Ovary (tissue), 10 donors: ENCODE data around the gene FBLN2. TPM values are rescaled to one million over a fixed set of nuclear protein-coding genes. Genes with fewer than 3 reads are reported as not detected.
A peak's percentile ranks its signal among the peaks of the same experiment; 100 is the strongest.
"Not testable (repeated sequence)": the region's sequence is repeated elsewhere in the genome, so short reads cannot be mapped to it uniquely, and the experiment has no call there.

Experiments
- DNase-seq, 5 donors: peaks; one replicate each; pipeline ENCODE4 v3.0.0-alpha.2; 2019 to 2020
- H3K27ac ChIP-seq, 2 donors: fragments of 200-600 bp; one replicate each; pipeline versions ENCODE4 v1.5.1 to v1.8.0; 2019 to 2022
- H3K27me3 ChIP-seq: fragments of 200-600 bp; one replicate; pipeline ENCODE4 v1.8.0; 2022
- H3K36me3 ChIP-seq: fragments of 200-600 bp; sonication (generic); one replicate; pipeline ENCODE4 v1.5.1; 2019
- H3K4me1 ChIP-seq: one replicate; pipeline ENCODE4 v1.8.1; 2013; ENCODE audit warnings: mild to moderate bottlenecking, moderate library complexity; ENCODE audit not compliant: insufficient read depth
- H3K4me3 ChIP-seq: fragments of 200-600 bp; sonication (generic); one replicate; pipeline ENCODE4 v1.5.1; 2017
- H3K9me3 ChIP-seq, 2 donors: fragments of 200-600 bp in 1 of 2; sonication (generic) in 1 of 2; one replicate each; pipeline versions ENCODE4 v1.5.1 to v1.8.1; 2013 to 2019; ENCODE audit warnings: mild to moderate bottlenecking in 1 of 2, moderate library complexity in 1 of 2
- EP300 ChIP-seq: sonication (generic); formaldehyde crosslinking; IDR thresholded peaks from one replicate; pipeline ENCODE4 v1.6.1; 2017; ENCODE audit warnings: antibody characterized with exemption
- POLR2A ChIP-seq: fragments of 450-650 bp; IDR thresholded peaks from one replicate; pipeline ENCODE4 v1.6.1; 2017; ENCODE audit warnings: antibody characterized with exemption, mild to moderate bottlenecking, moderate library complexity
- WGBS, 3 donors: extraction: QIAGEN DNeasy Blood & Tissue Kit in 1 of 3; methylation state at CpG; one replicate each; pipeline versions ENCODE4 v1.1.5 to v1.1.7; 2013 to 2017; 5-methylcytosine and 5-hydroxymethylcytosine counted together
- intact Hi-C, 4 donors: fragments of 100-400 bp; cut with DNase I; formaldehyde crosslinking; loops; one replicate each; pipeline versions ENCODE4 v1.11.0 to v1.15.1; 2022 to 2023
- long read RNA-seq, 3 donors: library from polyadenylated mRNA in 2 of 3; unstranded in 2 of 3; transcript quantifications; one replicate each; pipeline ENCODE4 v2.0.0 and lab custom pipeline, GENCODE V29; 2021 to 2026
- polyA plus RNA-seq, 2 donors: library from polyadenylated mRNA; stranded (reverse); fragments of 200-250 nt in 1 of 2; fragments of 350-450 nt in 1 of 2; fragmentation: Illumina TruSeq in 1 of 2; extraction: RNeasy Lipid Tissue Mini Kit (QIAGEN cat#74804) in 1 of 2; gene quantifications; one replicate each; pipeline ENCODE4 v1.2.3, GENCODE V29; 2013 to 2014
- total RNA-seq, 7 donors: library from RNA; depleted of rRNA in 2 of 7; stranded (reverse); fragments of >200 nt in 2 of 7; fragmentation: NEBNext Ultra II Directional in 3 of 7; extraction: Animal tissue kit (Norgen Biotek cat#: 25700) in 3 of 7; gene quantifications; one replicate each; pipeline versions ENCODE4 v1.1.0 to v1.2.4, GENCODE V29; 2016 to 2023
- TF ChIP-seq, protein P1 (sequence below), 3 donors: fragments of 450-650 bp in 2 of 3; fragments of 200-600 bp in 1 of 3; IDR thresholded peaks; one replicate each; pipeline versions ENCODE4 v1.5.1 to v1.8.0; 2016 to 2022; ENCODE audit warnings: antibody characterized with exemption in 3 of 3, mild to moderate bottlenecking in 1 of 3
- donor health status: DM: no; HTN: no; CAD: no; lungs with moderate emphysema.
- donor health status: DM: no; HTN: no; CAD: no.
- donor health status: Bipolar disorder and iron deficiency.
- donor health status: DM: yes; HTN: yes; CAD: no.
- donor health status: DM: no; HTN: no; CAD: no.
- donor health status: DM: yes; HTN: yes; CAD: no.

The FBLN2 gene
- total RNA-seq (10 to 100 TPM in 2 of 7 donors, 1 to 10 TPM in 5; 4.0 to 18.2 (median 7.3) TPM), polyA plus RNA-seq (10 to 100 TPM in 1 of 2 donors, 1 to 10 TPM in 1; 8.6 to 10.8 TPM)
- long read RNA-seq, donor 1, full-length matches to known transcripts: 1 of 16 reads
- long read RNA-seq, donor 1, partial matches to known transcripts: 13 of 16 reads
- long read RNA-seq, donor 1, other reads (novel, unspliced or antisense): 2 of 16 reads
- long read RNA-seq, donor 2, full-length matches to known transcripts: 12 of 22 reads
- long read RNA-seq, donor 2, partial matches to known transcripts: 10 of 22 reads
- long read RNA-seq, donor 2, other reads (novel, unspliced or antisense): 0 of 22 reads
- long read RNA-seq, donor 3, full-length matches to known transcripts: 16 of 30 reads
- long read RNA-seq, donor 3, partial matches to known transcripts: 8 of 30 reads
- long read RNA-seq, donor 3, other reads (novel, unspliced or antisense): 6 of 30 reads

- no peak within 1 kb of the TSS for H3K27ac ChIP-seq
- TF ChIP-seq EP300: no peak
- no peak for TF ChIP-seq POLR2A
- TF ChIP-seq, protein P1, sequence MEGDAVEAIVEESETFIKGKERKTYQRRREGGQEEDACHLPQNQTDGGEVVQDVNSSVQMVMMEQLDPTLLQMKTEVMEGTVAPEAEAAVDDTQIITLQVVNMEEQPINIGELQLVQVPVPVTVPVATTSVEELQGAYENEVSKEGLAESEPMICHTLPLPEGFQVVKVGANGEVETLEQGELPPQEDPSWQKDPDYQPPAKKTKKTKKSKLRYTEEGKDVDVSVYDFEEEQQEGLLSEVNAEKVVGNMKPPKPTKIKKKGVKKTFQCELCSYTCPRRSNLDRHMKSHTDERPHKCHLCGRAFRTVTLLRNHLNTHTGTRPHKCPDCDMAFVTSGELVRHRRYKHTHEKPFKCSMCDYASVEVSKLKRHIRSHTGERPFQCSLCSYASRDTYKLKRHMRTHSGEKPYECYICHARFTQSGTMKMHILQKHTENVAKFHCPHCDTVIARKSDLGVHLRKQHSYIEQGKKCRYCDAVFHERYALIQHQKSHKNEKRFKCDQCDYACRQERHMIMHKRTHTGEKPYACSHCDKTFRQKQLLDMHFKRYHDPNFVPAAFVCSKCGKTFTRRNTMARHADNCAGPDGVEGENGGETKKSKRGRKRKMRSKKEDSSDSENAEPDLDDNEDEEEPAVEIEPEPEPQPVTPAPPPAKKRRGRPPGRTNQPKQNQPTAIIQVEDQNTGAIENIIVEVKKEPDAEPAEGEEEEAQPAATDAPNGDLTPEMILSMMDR (IDR thresholded peaks at IDR 0.05): no peak
- no peaks in the 10 kb centered on the region for H3K27me3 ChIP-seq
- H3K36me3 ChIP-seq: no peaks in the 10 kb centered on the region
- WGBS, 3 donors: 6 to 11% (median 7%) methylated on average over 46 to 105 of the region's 107 CpGs
- H3K4me3 ChIP-seq: peak within 1 kb of the TSS; percentile 28
- peak in 2 of 5 donors; percentile 44 to 46 for DNase-seq
- peaks cover 3% of the 10 kb centered on the region for H3K4me1 ChIP-seq
- no peaks in the 10 kb centered on the region for H3K9me3 ChIP-seq
- intact Hi-C loops: no loop called here
Measured at GRCh38 chr3:13548696-13549622, at the start of gene FBLN2. Gene FBLN2 (plus strand): TSS chr3:13549125. CDS start chr3:13570356, 21,231 bp downstream.

DNA sequence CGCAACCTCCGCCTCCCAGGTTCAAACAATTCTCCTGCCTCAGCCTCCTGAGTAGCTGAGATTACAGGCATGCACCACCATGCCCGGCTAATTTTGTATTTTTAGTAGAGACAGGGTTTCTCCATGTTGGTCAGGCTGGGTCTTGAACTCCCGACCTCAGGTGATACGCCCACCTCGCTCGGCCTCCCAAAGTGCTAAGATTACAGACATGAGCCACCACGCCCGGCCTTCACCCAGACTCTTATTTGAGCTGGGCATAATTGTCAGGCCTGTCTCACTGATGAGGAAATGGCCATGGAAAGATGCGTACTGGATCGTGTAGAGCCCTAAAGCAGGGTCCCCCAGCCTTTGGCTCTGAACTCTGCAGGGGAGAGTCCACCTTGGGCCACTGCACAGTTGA is 49.7 kb upstream of the FBLN2 start:
- 96 to 98% (median 96%) methylated on average over 11 of the region's 11 CpGs for WGBS, 3 donors
- DNase-seq: peak in 1 of 5 donors; percentile 7
- intact Hi-C loops: loop anchor here in 3 of 4 donors (5.0 kb wide), 2 partner anchors 148 to 153 kb away; no protein-coding TSS in a partner anchor
- H3K36me3 ChIP-seq, H3K27me3 ChIP-seq, H3K4me3 ChIP-seq, H3K27ac ChIP-seq, H3K4me1 ChIP-seq, H3K9me3 ChIP-seq: not testable (repeated sequence)

DNA sequence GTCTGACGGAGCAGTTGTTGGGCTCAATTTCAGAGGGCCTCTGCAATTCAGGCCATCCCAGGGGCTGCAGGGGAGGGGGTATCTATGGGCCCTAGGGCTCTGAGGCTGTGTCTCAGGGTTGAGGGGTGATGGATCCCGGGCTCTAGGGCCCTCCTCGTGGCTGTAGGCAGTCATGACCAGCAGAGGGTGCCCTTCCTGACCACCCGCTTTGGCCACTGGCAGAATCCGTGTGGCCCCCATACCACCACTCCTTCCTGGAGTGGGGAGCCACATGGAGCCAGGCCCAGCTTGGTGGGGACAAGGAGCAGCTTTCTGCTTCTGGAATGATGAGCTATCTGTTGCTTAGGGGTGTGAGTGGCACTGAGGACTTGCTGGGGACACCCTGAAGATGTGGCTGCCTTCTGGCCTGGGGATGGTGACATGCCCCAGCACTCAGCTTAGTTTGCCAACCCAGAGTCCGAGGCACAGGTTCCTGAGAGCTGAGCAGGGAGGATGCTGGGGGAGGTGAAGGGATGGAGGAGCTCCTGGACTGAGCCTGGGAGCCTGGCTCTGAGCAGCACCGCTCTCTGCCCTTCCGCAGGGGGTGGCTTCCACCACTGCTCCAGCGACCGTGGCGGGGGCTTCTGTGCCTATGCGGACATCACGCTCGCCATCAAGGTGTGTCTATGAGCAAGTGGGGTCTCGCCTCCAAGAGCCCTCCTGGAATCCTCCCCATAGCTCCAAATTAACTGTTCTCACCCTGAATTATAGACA is 48.6 kb upstream of the FBLN2 start:
- intact Hi-C loops: loop anchor here in 1 of 4 donors (2.0 kb wide), 1 partner anchor 146 kb away; no protein-coding TSS in a partner anchor
- no peak for TF ChIP-seq EP300
- no peak for TF ChIP-seq POLR2A
- TF ChIP-seq, protein P1 (IDR thresholded peaks at IDR 0.05): no peak
- H3K4me3 ChIP-seq: no peak overlapping the region
- H3K9me3 ChIP-seq: no peaks in the 10 kb centered on the region
- no peak overlapping the region for H3K27ac ChIP-seq
- H3K36me3 ChIP-seq: no peaks in the 10 kb centered on the region
- H3K27me3 ChIP-seq: no peaks in the 10 kb centered on the region
- DNase-seq: peak in 1 of 5 donors; percentile 16
- 84 to 86% (median 84%) methylated on average over 14 to 15 of the region's 15 CpGs for WGBS, 3 donors
- H3K4me1 ChIP-seq: peaks cover 2% of the 10 kb centered on the region

GRCh38 chr3:13501056-13501455 is 47.9 kb upstream of the FBLN2 start:
- H3K4me1 ChIP-seq: peaks cover 2% of the 10 kb centered on the region
- no peak for DNase-seq

More at GRCh38 chr3:13501056-13501455, 47.9 kb upstream of the FBLN2 start:
- no peaks in the 10 kb centered on the region for H3K36me3 ChIP-seq
- 65 to 90% (median 80%) methylated on average over 4 of the region's 4 CpGs for WGBS, 3 donors
- H3K4me3 ChIP-seq: no peak overlapping the region
- intact Hi-C loops: loop anchor here in 1 of 4 donors (2.0 kb wide), 1 partner anchor 146 kb away; no protein-coding TSS in a partner anchor
- no peaks in the 10 kb centered on the region for H3K9me3 ChIP-seq
- no peak overlapping the region for H3K27ac ChIP-seq
- H3K27me3 ChIP-seq: no peaks in the 10 kb centered on the region
- no peak for TF ChIP-seq POLR2A
- TF ChIP-seq, protein P1 (IDR thresholded peaks at IDR 0.05): no peak
- TF ChIP-seq EP300: no peak
